HG03575 (cell line): ENCODE data around the gene ECI1.
"Not testable (repeated sequence)": the region's sequence is repeated elsewhere in the genome, so short reads cannot be mapped to it uniquely, and the experiment has no call there.

Experiments
- ATAC-seq: cut with Tn5 transposase; IDR thresholded peaks from one replicate; pipeline ENCODE4 v1.9.1; 2021; ENCODE audit not compliant: unreplicated experiment, insufficient number of reproducible peaks, low FRiP score; ENCODE audit errors: extremely low read depth

ECI1 gene

DNA sequence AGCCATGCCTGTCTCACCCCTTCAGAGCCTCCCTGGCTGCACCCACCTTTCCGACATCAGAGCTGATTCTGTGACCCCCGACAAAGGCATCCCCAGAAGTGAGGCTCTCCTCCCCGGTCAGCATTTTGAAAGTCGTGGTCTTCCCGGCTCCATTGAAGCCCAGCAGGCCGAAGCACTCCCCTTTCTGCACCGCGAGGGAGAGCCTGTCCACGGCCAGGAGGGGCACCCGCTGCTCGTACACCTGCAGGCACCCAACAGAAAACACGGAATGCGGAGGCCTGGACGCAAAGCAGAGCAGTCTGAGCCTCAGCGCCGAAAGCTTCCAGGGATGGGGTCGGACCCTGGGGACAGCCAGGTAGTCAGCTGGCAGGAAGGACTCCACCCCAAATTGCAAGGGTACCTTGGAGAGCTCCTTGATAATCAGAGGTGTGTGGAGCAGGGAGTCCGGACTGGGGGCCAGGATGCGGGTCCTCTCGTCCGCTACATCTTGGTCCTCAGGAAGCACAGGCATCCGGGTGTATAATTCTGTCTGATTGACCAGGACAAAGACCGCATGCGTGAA is 29.7 kb upstream of the ECI1 start:
- no peak for ATAC-seq

- no peak for ATAC-seq
Measured at GRCh38 chr16:2280461-2280860, 29.1 kb upstream of the ECI1 start.

DNA sequence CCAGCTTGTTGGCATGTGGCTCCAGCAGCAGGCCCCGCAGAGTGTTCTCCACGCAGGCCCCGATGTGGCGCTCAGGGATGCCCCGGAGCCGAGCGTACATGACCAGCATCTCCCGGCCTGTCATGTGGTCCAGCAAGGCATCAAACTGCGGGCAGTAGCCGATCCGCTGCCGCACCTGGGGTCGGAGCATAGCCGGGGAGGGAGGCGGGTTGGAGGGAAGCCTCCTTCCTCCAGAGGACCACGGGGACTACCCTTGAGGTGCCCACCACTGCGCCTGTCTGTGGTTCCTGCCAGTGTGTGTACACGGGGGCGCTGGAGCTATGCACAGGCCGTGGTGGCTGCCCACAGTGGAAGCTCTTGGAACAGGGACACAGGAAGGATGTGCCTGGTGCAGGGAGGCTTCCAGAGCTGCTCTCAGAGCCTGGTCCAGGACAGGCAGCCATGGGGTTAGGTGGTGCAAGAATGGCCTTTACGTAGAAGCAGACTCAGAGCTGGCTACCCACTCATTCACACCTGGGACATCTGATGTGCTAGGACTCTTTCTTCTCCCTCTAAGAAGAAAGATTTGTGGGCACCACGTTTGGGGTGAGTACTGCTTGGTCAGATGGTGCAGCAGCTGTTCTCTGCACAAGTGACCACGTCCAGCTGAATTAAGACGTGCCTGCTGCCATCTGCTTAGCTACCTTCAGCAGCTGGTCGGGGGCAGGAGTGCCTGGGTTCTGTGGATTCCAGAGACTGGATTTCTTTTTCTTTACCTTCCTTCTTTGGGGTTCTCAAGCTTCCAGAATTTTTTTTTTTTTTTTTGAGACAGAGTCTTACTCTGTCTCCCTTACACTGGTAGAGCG is 27.8 kb upstream of the ECI1 start:
- ATAC-seq = no peak

DNA sequence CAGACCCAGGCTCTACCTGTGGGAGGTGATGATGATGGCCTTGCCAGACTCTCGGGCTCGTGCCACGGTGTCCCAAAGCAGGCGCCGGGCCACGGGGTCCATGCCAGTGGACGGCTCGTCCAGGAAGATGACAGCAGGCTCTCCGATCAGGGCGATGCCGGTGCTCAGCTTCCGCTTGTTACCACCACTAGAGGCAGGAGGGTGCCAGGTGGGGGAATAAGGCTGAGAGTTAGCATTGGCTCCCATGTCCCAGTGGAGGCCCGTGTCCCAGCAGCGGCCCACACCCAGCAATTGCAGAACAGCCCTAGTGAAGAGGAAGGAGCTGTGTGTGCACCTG is 26.9 kb upstream of the ECI1 start:
- no peak for ATAC-seq

- no peak for ATAC-seq
Measured at GRCh38 chr16:2277466-2278271, 26.3 kb upstream of the ECI1 start.

DNA sequence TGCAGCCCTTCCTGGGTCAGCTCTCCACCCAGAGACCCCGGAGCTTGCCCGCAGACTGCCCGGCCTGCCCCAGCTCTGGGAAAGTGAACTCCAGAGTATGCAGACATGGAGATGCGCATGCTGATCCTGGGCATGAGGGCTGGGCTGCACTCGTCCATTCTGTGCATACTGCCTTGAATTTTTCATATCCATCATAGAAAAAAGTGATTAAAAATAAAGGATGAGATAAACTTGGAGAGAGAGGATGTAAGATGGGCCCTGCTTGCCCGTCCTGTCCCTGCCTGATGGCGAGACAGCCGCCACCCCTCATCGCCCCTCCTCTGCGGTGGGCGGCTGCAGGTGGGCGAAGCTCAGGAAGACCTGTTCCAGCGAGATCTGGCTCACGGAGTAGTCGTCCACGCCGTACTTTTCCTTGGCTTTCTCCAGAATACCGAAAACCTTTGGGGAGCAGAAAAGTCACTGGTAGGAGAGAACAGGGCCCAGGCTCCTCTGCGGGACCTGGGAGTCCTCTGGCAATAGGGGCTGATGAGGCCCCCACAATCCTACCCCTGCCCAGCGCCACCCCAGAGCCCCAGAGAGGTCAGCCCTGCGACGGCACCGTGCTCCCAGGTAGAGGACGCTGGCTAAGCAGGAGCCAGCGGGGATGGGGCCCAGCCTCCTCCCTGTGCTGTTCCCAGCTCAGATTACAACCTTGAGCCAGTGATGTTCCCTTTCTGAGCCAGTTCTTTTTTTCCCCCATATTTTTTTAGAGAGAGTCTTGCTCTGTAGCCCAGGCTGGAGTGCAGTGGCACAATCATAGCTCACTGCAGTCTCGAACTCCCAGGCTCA is 25.2 kb upstream of the ECI1 start:
- ATAC-seq = no peak

DNA sequence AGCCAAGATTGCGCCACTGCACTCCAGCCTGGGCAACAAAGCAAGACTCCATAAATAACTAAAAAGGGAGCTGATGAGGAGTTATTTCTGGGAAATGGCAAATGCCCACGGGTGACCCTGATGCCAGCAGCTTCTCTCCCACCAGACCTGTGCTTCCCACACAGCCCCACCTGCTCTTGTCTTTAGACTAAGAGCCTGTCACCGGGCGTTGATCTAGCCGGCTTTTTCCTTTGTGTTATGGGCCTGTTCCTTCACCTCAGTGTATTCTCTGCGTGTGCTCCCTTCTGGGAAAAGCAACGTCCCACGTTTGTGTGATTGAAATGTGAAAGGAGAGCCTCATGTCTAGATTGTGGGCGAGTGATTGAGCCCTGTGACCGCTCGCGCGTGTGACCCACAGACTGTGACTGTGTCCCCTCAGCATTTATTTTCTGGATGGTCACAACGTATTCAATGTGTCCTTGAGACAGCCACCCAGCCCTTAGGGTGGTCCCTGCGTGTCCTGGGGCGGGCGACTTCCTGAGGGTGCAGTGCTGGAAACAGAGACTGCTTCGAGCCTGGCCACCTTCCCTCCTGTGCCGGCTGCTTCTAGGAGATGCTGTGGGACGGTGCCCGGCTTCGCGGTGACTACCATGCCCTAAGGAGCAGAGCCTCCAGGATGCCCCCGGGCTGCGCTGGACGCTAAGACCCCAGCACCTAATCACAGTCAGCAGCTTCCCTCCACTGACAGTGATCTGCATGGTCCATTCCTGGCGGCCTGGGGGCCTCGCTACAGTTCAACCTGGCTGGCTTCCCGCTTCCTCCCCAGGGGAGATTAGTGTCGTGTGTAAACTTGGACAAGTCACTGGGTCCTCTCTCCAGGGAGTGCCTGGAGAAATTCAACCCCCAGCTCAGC is 24.3 kb upstream of the ECI1 start:
- no peak for ATAC-seq

- no peak for ATAC-seq
Measured at GRCh38 chr16:2273931-2274330, 22.5 kb upstream of the ECI1 start.

DNA sequence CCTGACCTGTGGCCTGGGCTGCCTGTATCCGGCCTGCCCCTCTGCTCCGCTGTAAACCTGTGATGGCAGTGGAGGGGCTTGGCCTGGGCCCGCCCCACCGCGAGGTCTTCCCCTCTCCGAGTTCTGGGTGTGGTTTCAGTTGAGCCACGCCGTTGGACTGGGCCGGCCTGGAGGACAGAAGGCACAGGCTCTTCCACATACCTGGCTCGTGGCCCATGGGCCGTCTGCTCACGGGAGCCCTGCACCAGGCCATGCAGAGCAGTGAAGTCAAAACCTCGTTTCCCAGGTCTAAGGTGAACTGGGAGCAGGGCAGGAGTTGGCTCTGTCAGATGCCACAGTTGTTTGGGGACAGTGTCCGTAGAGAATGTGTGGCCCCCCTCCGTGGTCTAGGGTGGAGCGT is 22.1 kb upstream of the ECI1 start:
- ATAC-seq = no peak

DNA sequence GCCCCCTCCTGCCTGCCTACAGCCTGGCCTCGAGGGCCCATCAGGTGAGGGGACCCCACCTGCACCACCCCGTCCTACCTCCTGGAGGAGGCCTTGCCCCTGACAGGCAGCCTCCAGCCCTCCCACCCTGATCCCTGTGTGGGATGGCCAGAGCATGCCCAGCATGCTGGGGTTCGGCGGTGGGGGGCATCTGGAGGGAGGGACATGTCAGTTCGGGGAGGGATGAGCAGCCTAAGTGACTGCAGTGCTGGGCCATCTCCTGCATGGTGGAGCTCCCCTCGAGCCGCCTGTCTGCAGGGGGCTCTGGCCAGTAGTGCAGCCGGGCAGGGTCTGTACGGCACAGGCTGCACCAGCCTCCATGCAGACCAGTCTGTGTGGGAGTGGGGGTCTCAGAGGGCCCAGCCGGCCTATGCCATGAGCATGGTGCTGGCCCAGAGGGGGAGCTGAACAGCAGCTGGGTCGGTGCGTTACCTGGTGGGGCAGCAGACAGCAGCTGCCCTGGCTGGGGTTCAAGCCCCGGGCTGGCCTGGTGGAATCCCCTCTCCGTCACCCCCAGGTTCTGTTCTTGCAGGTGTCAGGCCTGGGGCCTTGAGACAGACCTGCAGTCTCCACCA is 20.6 kb upstream of the ECI1 start:
- no peak for ATAC-seq

DNA sequence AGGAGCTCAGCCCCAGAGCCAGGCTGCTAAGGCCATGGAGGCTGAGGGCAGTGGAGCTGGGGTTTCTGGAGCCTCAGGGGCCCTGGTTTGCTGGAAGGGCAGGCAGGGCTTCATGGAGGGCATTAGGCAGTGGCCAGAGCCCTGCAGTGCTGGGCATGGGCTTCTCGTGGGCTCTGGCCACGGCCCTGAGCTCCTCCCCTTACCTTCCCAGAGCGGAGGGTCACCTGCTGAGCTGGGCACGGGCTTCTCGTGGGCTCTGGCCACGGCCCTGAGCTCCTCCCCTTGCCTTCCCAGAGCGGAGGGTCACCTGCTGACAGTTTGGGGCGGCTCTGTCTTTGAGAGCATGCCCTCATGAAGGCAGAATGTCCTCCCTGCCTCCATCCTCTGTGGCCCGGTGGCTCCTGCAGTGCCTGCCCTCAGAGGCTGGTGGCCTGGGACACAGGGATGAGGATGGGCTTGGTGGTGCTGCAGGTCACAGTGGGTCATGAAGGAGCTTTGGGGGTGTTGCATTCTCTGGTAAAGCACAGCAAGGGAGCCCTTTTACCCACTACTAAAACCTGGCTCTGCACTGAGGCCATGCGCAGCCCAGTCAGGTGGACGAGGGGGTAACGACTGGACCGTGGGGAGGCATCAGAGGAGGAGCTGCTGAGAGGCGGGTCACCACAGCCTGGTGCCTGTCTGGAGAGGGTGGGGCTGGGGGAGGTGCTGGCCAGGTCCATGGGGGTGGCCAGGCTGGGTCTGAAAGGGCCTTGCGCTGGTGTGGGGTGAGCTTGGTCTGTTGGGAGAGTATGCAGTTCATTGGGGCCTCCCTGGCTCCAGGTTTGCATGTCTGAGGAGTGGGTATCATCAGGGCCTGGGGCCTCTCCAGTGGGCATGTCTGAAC is 19.4 kb upstream of the ECI1 start:
- ATAC-seq = no peak

DNA sequence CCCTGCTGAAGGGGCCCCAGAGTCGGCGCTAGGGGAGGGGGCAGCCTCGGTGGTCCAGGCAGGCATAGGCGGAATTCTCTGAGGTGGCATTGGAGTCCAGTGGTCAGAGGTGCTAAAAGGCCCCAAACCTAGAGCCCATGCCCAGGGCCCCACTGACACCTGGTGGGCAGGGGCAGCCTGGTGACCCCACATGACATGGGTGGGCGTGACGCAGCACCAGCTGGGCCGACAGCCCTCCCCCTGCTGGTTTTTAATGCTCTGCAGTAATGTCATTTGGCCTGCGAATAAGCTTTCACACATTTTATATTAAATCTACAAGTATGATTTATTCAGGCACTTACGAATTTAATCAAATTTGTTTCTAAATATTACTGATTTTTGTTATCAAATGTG is 18.7 kb upstream of the ECI1 start:
- no peak for ATAC-seq

DNA sequence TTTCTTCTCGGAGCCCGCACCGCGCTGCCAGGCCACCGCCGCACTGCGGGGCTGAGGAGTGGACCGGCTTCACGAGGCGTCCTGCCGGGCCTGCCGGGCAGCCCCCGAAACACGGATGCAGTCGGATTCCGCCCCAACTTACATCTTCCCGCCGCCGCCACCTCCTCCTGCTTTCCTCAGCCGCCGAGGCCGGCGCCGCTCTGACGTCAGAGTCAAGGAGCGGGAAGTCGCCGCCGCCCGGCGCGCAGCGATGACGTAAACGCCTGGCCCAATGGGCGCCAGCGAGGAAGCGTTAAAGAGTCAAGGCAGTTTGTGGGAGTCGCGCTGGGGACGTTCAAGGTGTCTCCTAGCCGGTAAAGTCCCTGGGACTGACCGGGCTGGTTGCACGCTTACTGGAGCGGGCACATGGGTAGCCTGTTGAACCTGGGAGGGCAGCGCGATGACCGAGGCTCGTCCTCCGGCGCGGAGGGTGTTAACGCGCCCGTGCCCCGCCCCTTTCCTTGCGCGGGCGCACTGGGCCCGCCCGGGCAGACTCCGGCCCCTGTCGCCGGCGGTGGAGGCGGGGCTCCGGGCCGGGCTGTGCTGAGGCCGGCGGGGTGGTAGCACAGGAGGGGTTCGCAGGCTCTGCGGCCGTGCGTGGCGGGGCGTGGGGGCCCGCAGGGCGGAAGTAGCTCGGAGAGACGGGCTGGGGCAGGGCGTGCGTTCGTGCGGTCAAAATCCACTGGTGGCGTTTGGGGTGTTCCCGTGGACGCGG is 16.7 kb upstream of the ECI1 start, which contains the start of gene RNPS1:
TSS of gene RNPS1 (minus strand) at position 214 of the 754 bp plus-strand sequence. CDS start 3,483 bp downstream, outside the sequence.
- ATAC-seq = no peak

DNA sequence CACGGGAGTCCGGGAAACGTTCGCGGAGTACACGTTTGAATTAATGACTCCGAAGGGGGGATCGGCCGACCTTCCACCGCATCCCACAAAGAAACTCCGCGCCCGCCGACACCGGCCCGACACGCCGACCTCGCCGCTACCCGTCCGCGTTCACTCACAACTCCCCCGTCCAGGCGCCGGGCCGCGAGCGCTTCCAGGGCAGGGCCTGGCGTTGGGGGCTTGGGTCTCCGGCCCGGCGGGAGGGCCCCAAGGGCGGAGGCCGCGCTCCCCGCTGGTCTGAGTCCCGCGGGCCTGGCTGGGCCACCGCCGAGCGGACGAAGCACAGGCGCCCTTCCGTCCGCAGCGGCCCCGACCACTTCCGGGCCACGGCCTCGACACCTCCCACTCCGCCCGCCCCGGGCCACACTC is 16.1 kb upstream of the ECI1 start:
- ATAC-seq = not testable (repeated sequence)

- not testable (repeated sequence) for ATAC-seq
Measured at GRCh38 chr16:2266887-2267286, 15.5 kb upstream of the ECI1 start.

- not testable (repeated sequence) for ATAC-seq
Measured at GRCh38 chr16:2263026-2263425, 11.6 kb upstream of the ECI1 start.
